Right atrium auricular region (tissue), 2 donors: ENCODE measurements around the gene GPC6. TPM values are rescaled to one million over a fixed set of nuclear protein-coding genes. Genes with fewer than 3 reads are reported as not detected.

Experiments used
- DNase-seq: peaks from one replicate; pipeline ENCODE4 v3.0.0-alpha.2; 2019; ENCODE audit warnings: low spot score
- H3K27ac ChIP-seq, 2 donors: fragments of 200-600 bp; sonication (generic); 1 replicate in 1 of 2; 2 replicates in 1 of 2; pipeline ENCODE4 v1.5.1; 2016 to 2019
- H3K27me3 ChIP-seq, 2 donors: fragments of 200-600 bp; sonication (generic); one replicate each; pipeline versions ENCODE4 v1.5.1 to v1.6.0; 2017 to 2019
- H3K36me3 ChIP-seq: fragments of 200-600 bp; sonication (generic); one replicate; pipeline ENCODE4 v1.5.1; 2016
- H3K4me1 ChIP-seq, 2 donors: fragments of 200-600 bp; sonication (generic); one replicate each; pipeline versions ENCODE4 v1.5.1 to v1.6.0; 2017 to 2019
- H3K4me3 ChIP-seq, 2 donors: fragments of 200-600 bp; sonication (generic); 1 replicate in 1 of 2; 2 replicates in 1 of 2; pipeline ENCODE4 v1.5.1; 2017 to 2019; ENCODE audit warnings: mild to moderate bottlenecking in 1 of 2, moderate library complexity in 1 of 2
- H3K9me3 ChIP-seq, 2 donors: fragments of 200-600 bp; sonication (generic); one replicate each; pipeline ENCODE4 v1.5.1; 2019
- total RNA-seq, 2 donors: library from RNA; depleted of rRNA; stranded (reverse); fragments of >200 nt; gene quantifications; one replicate each; pipeline ENCODE4 v1.1.0, GENCODE V29; 2016
- TF ChIP-seq, protein P1 (sequence below), 2 donors: fragments of 200-600 bp; sonication (generic); IDR thresholded peaks; one replicate each; pipeline ENCODE4 v1.5.1; 2019; ENCODE audit warnings: antibody characterized with exemption in 2 of 2

Gene GPC6
- total RNA-seq, 2 donors from 2014 or later = 1.3 to 3.8 TPM

DNA sequence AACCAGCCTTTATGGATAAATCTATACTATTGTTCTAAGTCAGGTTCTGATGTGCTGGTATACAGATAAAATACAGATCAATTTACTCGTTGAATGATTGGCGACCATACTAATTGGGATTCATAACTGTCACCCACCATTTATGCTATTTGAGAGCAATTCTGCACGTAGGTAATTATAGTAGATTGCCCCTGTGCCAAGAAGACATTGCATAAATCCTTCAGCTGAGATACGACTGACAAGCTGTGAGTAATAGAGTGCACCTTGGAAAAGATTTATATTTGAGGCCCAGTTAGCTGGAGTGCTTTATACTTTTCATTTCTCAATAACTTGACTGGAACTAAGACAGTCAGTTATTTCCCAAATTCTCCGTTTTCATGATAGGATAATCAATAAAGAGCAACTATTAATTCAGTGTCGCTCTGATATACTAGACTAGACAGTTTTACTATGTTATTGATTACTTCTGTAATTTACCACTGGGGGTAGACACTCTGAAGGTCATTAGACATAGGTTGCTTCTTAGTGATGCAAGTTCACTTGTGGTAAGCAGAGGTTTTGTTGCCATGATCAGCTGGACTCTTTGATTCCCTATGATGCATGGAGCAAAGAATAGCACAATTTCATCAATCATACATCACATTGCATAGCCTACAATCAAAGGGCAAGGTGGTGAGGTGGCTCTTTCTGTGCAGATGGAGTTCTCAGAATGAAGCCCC lies 536.3 kb downstream of the GPC6 start:
- Histone ChIP-seq H3K9me3 (no peaks in the 10 kb centered on the region), H3K4me3 (no peak overlapping the region), H3K27me3 (no peaks in the 10 kb centered on the region), H3K36me3 (no peaks in the 10 kb centered on the region), H3K27ac (no peak overlapping the region), H3K4me1 (peaks cover 0 to 7% of the 10 kb centered on the region in 2 donors)
- TF ChIP-seq, protein P1, sequence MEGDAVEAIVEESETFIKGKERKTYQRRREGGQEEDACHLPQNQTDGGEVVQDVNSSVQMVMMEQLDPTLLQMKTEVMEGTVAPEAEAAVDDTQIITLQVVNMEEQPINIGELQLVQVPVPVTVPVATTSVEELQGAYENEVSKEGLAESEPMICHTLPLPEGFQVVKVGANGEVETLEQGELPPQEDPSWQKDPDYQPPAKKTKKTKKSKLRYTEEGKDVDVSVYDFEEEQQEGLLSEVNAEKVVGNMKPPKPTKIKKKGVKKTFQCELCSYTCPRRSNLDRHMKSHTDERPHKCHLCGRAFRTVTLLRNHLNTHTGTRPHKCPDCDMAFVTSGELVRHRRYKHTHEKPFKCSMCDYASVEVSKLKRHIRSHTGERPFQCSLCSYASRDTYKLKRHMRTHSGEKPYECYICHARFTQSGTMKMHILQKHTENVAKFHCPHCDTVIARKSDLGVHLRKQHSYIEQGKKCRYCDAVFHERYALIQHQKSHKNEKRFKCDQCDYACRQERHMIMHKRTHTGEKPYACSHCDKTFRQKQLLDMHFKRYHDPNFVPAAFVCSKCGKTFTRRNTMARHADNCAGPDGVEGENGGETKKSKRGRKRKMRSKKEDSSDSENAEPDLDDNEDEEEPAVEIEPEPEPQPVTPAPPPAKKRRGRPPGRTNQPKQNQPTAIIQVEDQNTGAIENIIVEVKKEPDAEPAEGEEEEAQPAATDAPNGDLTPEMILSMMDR (IDR thresholded peaks at IDR 0.05) = no peak
- no peak for DNase-seq

DNA sequence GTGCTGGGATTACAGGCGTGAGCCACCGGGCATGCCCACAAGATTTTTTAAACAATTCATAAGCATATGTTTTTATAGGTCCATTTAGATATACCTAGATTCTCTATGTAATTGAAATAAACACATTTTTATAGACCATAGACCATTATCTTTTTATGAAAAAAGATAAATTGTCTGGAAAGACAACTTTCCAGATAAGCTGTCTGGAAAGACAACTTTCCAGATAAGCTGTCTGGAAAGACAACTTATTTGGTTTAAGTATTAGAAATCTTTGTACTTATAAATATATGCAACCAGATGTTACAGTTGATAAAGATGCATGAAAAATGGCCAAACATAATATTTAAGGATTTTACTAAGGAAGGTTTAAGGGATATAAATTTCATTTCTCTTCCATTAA lies 538.5 kb downstream of the GPC6 start:
- no peak for DNase-seq
- TF ChIP-seq, protein P1 (IDR thresholded peaks at IDR 0.05) = no peak
- H3K27me3 ChIP-seq = no peaks in the 10 kb centered on the region
- peaks cover 0 to 13% of the 10 kb centered on the region in 2 donors for H3K4me1 ChIP-seq
- no peak overlapping the region for H3K4me3 ChIP-seq
- H3K27ac ChIP-seq = no peak overlapping the region
- H3K9me3 ChIP-seq = no peaks in the 10 kb centered on the region
- H3K36me3 ChIP-seq = no peaks in the 10 kb centered on the region

DNA sequence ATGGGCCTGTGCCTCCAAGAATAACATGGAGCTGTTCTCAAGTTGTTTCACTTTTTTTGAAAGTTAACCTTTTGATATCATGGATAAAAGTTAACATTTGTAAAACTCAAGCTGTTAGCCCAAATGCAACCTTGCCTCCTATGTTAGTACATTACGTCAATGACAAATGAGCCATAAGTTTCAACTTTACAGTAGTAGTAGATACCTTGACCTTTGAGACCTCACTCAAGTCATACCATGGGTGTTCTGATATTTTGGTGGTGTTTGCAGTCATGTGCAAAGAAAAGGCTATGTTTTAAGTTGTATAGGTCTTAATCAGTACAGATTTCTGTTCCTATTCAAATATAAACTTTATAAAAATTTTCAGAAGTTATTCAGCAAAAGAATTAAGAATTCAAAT lies 539.2 kb downstream of the GPC6 start:
- Histone ChIP-seq H3K9me3 (no peaks in the 10 kb centered on the region), H3K27ac (no peak overlapping the region), H3K36me3 (no peaks in the 10 kb centered on the region), H3K4me3 (no peak overlapping the region), H3K27me3 (no peaks in the 10 kb centered on the region), H3K4me1 (peaks cover 0 to 13% of the 10 kb centered on the region in 2 donors)
- TF ChIP-seq, protein P1 (IDR thresholded peaks at IDR 0.05) = no peak
- DNase-seq = no peak

DNA sequence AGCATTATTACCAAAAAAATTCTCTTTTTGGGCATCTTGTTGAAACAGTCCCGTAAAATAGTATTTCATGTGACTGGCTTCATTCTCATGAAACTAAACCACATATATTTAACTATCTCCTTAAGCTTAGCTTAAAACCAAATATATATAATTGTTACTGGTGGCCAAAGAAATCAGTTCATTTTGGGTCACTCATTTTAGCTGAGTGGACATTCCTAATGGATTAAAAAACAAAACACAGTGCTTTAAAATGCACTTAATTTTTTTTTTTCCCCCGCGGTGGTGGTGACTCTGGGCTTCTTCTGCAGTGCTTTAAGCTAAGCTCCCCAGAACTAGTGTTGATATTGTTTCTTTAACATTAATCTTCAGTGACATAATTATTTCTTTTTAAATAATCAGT lies 540.1 kb downstream of the GPC6 start:
- Histone ChIP-seq H3K36me3 (no peaks in the 10 kb centered on the region), H3K4me3 (peak overlapping the region in 1 of 2 donors; percentile 16), H3K4me1 (peaks cover 0 to 13% of the 10 kb centered on the region in 2 donors), H3K27me3 (no peaks in the 10 kb centered on the region), H3K27ac (peak overlapping the region in 1 of 2 donors; percentile 13), H3K9me3 (no peaks in the 10 kb centered on the region)
- TF ChIP-seq, protein P1 (IDR thresholded peaks at IDR 0.05) = no peak
- DNase-seq = no peak

DNA sequence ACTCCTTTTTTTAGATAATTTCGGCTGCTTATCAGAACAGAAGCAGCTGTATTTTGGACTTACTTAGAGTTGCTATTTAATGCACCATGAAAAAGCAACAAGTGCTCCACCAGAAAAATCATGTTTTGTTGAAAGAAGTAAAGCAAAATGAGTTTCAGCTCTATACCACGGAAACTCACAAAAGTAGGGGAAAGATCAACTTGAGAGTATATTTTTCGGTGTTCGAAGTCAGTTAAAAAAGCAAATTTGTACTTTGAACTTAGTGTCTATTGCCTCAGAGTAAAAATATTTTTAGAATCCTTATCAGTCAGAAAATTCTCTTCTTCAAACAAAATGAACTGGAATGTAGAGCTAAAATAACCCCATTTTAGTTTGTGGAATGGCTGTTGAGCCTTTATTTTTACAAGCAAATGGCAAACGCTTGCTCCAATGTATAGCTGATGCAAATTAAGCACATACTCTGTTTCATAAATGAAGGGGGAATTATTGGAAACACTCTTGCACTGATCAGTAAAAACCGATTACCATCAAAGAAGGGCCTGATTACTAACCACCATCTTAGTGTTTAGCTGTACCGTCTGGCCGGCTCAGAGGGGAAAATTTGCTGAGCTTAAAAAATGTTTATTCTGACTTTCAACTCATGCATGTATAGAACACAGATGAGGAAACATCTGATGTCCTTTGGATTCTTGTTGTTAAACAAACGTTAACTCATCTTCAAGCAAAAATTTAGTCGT lies 540.7 kb downstream of the GPC6 start:
- no peak for DNase-seq
- H3K36me3 ChIP-seq = no peaks in the 10 kb centered on the region
- H3K27ac ChIP-seq = peak overlapping the region in 1 of 2 donors; percentile 13
- H3K27me3 ChIP-seq = no peaks in the 10 kb centered on the region
- peaks cover 0 to 13% of the 10 kb centered on the region in 2 donors for H3K4me1 ChIP-seq
- peak overlapping the region in 1 of 2 donors; percentile 16 for H3K4me3 ChIP-seq
- TF ChIP-seq, protein P1 (IDR thresholded peaks at IDR 0.05) = no peak
- H3K9me3 ChIP-seq = no peaks in the 10 kb centered on the region
